ENCODE data around the gene OR1I1.
"Not testable (repeated sequence)": the region's sequence is repeated elsewhere in the genome, so short reads cannot be mapped to it uniquely, and the experiment has no call there.

OR1I1 gene

GRCh38 chr19:15081911-15082310 is at the start of gene OR1I1:
OR1I1 (plus strand) TSS chr19:15082211; CDS start chr19:15087066, 4,855 bp downstream.
- no peak within 1 kb of the TSS for H3K4me3 Mint-ChIP-seq
- no peaks in the 10 kb centered on the region for H3K4me1 Mint-ChIP-seq
- H3K27ac Mint-ChIP-seq, result no peak within 1 kb of the TSS
- H3K9me3 Mint-ChIP-seq, result no peaks in the 10 kb centered on the region
- H3K36me3 Mint-ChIP-seq, result no peaks in the 10 kb centered on the region
- DNase-seq (ENCODE audit: low spot score in 2 of 2) (no peak), ATAC-seq (no peak)

GRCh38 chr19:15035795-15036311 is 46.2 kb upstream of the OR1I1 start:
- no peaks in the 10 kb centered on the region for H3K36me3 Mint-ChIP-seq
- H3K4me3 Mint-ChIP-seq, result no peak overlapping the region
- no peak for DNase-seq (ENCODE audit: low spot score in 2 of 2)
- no peak for ATAC-seq
- no peaks in the 10 kb centered on the region for H3K4me1 Mint-ChIP-seq
- no peaks in the 10 kb centered on the region for H3K9me3 Mint-ChIP-seq
- no peak overlapping the region for H3K27ac Mint-ChIP-seq

GRCh38 chr19:15037586-15037985 is 44.4 kb upstream of the OR1I1 start:
- Mint-ChIP-seq H3K4me3 (no peak overlapping the region), H3K27ac (no peak overlapping the region), H3K36me3 (no peaks in the 10 kb centered on the region), H3K4me1 (no peaks in the 10 kb centered on the region), H3K9me3 (no peaks in the 10 kb centered on the region)
- DNase-seq (ENCODE audit: low spot score in 2 of 2) (no peak), ATAC-seq (no peak)

GRCh38 chr19:15038294-15038693 is 43.7 kb upstream of the OR1I1 start:
- no peak for ATAC-seq
- no peaks in the 10 kb centered on the region for H3K9me3 Mint-ChIP-seq
- H3K4me1 Mint-ChIP-seq, result no peaks in the 10 kb centered on the region
- no peaks in the 10 kb centered on the region for H3K36me3 Mint-ChIP-seq
- H3K27ac Mint-ChIP-seq, result no peak overlapping the region
- no peak overlapping the region for H3K4me3 Mint-ChIP-seq
- no peak for DNase-seq (ENCODE audit: low spot score in 2 of 2)

GRCh38 chr19:15042003-15042402 is 40.0 kb upstream of the OR1I1 start:
- Mint-ChIP-seq H3K36me3 (no peaks in the 10 kb centered on the region), H3K9me3 (no peaks in the 10 kb centered on the region), H3K4me3 (no peak overlapping the region), H3K27ac (no peak overlapping the region), H3K4me1 (no peaks in the 10 kb centered on the region)
- DNase-seq (ENCODE audit: low spot score in 2 of 2), result no peak
- no peak for ATAC-seq

- Mint-ChIP-seq H3K27ac (no peak overlapping the region), H3K9me3 (no peaks in the 10 kb centered on the region), H3K36me3 (no peaks in the 10 kb centered on the region), H3K4me1 (no peaks in the 10 kb centered on the region), H3K4me3 (no peak overlapping the region)
- ATAC-seq (no peak), DNase-seq (ENCODE audit: low spot score in 2 of 2) (no peak)
These were observed 39.2 kb upstream of the OR1I1 start for GRCh38 chr19:15042826-15043225.

- no peak for DNase-seq (ENCODE audit: low spot score in 2 of 2)
- ATAC-seq, result no peak
- H3K27ac Mint-ChIP-seq, result no peak overlapping the region
- H3K9me3 Mint-ChIP-seq, result no peaks in the 10 kb centered on the region
- H3K36me3 Mint-ChIP-seq, result no peaks in the 10 kb centered on the region
- H3K4me1 Mint-ChIP-seq, result no peaks in the 10 kb centered on the region
- H3K4me3 Mint-ChIP-seq, result no peak overlapping the region
These were observed 36.5 kb upstream of the OR1I1 start for GRCh38 chr19:15045506-15045905.

- no peak for DNase-seq (ENCODE audit: low spot score in 2 of 2)
- H3K9me3 Mint-ChIP-seq, result no peaks in the 10 kb centered on the region
- H3K27ac Mint-ChIP-seq, result no peak overlapping the region
These were observed 34.3 kb upstream of the OR1I1 start for GRCh38 chr19:15047680-15048079.

GRCh38 chr19:15048128-15048527 is 33.9 kb upstream of the OR1I1 start:
- Mint-ChIP-seq H3K4me1 (no peaks in the 10 kb centered on the region), H3K27ac (no peak overlapping the region), H3K36me3 (no peaks in the 10 kb centered on the region), H3K4me3 (no peak overlapping the region), H3K9me3 (no peaks in the 10 kb centered on the region)
- ATAC-seq (no peak), DNase-seq (ENCODE audit: low spot score in 2 of 2) (no peak)

More at GRCh38 chr19:15047680-15048079, 34.3 kb upstream of the OR1I1 start:
- Mint-ChIP-seq H3K4me3 (no peak overlapping the region), H3K36me3 (no peaks in the 10 kb centered on the region), H3K4me1 (no peaks in the 10 kb centered on the region)
- ATAC-seq, result no peak

- ATAC-seq (no peak), DNase-seq (ENCODE audit: low spot score in 2 of 2) (no peak)
- H3K4me1 Mint-ChIP-seq, result no peaks in the 10 kb centered on the region
- H3K27ac Mint-ChIP-seq, result no peak within 1 kb of the TSS
- H3K36me3 Mint-ChIP-seq, result no peaks in the 10 kb centered on the region
- no peaks in the 10 kb centered on the region for H3K9me3 Mint-ChIP-seq
- H3K4me3 Mint-ChIP-seq, result no peak within 1 kb of the TSS
These were observed 33.0 kb upstream of the OR1I1 start, which contains the start of gene CASP14 for GRCh38 chr19:15048885-15049541. CASP14 (plus strand) TSS chr19:15049480; CDS start chr19:15052252, 2,772 bp downstream.

- no peak for DNase-seq (ENCODE audit: low spot score in 2 of 2)
- ATAC-seq, result no peak
- Mint-ChIP-seq H3K4me1 (no peaks in the 10 kb centered on the region), H3K9me3 (no peaks in the 10 kb centered on the region), H3K27ac (no peak overlapping the region), H3K36me3 (no peaks in the 10 kb centered on the region), H3K4me3 (no peak overlapping the region)
These were observed 31.4 kb upstream of the OR1I1 start for GRCh38 chr19:15050639-15051038.

GRCh38 chr19:15062036-15062435 is 20.0 kb upstream of the OR1I1 start:
- H3K4me1 Mint-ChIP-seq, result no peaks in the 10 kb centered on the region
- no peak for ATAC-seq
- no peaks in the 10 kb centered on the region for H3K9me3 Mint-ChIP-seq
- H3K27ac Mint-ChIP-seq, result no peak overlapping the region
- peaks cover 6% of the 10 kb centered on the region for H3K36me3 Mint-ChIP-seq
- H3K4me3 Mint-ChIP-seq, result no peak overlapping the region
- no peak for DNase-seq (ENCODE audit: low spot score in 2 of 2)

GRCh38 chr19:15070386-15070785 is 11.6 kb upstream of the OR1I1 start:
- not testable (repeated sequence) for H3K4me1 Mint-ChIP-seq; DNase-seq (ENCODE audit: low spot score in 2 of 2); ATAC-seq; H3K36me3 Mint-ChIP-seq; H3K9me3 Mint-ChIP-seq; H3K4me3 Mint-ChIP-seq; H3K27ac Mint-ChIP-seq

- ATAC-seq (no peak), DNase-seq (ENCODE audit: low spot score in 2 of 2) (no peak)
- Mint-ChIP-seq H3K27ac (no peak overlapping the region), H3K4me1 (no peaks in the 10 kb centered on the region), H3K36me3 (no peaks in the 10 kb centered on the region), H3K9me3 (no peaks in the 10 kb centered on the region), H3K4me3 (no peak overlapping the region)
These were observed 8.9 kb upstream of the OR1I1 start for GRCh38 chr19:15072930-15073647.

- no peak overlapping the region for H3K27ac Mint-ChIP-seq
- H3K36me3 Mint-ChIP-seq, result no peaks in the 10 kb centered on the region
- H3K4me3 Mint-ChIP-seq, result no peak overlapping the region
- ATAC-seq (no peak), DNase-seq (ENCODE audit: low spot score in 2 of 2) (no peak)
- H3K9me3 Mint-ChIP-seq, result no peaks in the 10 kb centered on the region
- H3K4me1 Mint-ChIP-seq, result no peaks in the 10 kb centered on the region
These were observed 7.6 kb upstream of the OR1I1 start for GRCh38 chr19:15074371-15074770.

GRCh38 chr19:15075806-15076205 is 6.2 kb upstream of the OR1I1 start:
- ATAC-seq, result no peak
- H3K4me3 Mint-ChIP-seq, result no peak overlapping the region
- no peak overlapping the region for H3K27ac Mint-ChIP-seq
- DNase-seq (ENCODE audit: low spot score in 2 of 2), result no peak
- H3K4me1 Mint-ChIP-seq, result no peaks in the 10 kb centered on the region
- no peaks in the 10 kb centered on the region for H3K9me3 Mint-ChIP-seq
- no peaks in the 10 kb centered on the region for H3K36me3 Mint-ChIP-seq
